IgD-negative memory B cell (primary cell): ENCODE data around the gene JAG1. TPM values are rescaled to one million over a fixed set of nuclear protein-coding genes. Genes with fewer than 3 reads are reported as not detected.

Experiments used
- H3K27ac Mint-ChIP-seq, 3 donors: one replicate each; pipeline ENCODE4 v1.8.0; 2020 to 2022; ENCODE audit warnings: mild to moderate bottlenecking in 3 of 3, mixed read lengths in 3 of 3, moderate library complexity in 1 of 3
- H3K27me3 Mint-ChIP-seq: one replicate; pipeline ENCODE4 v1.8.0; 2021; ENCODE audit warnings: mixed read lengths
- H3K36me3 Mint-ChIP-seq: one replicate; pipeline ENCODE4 v1.8.0; 2020; ENCODE audit warnings: mild to moderate bottlenecking, mixed read lengths
- H3K4me1 Mint-ChIP-seq, 3 donors: one replicate each; pipeline ENCODE4 v1.8.0; 2020 to 2022; ENCODE audit warnings: mixed read lengths in 3 of 3, mild to moderate bottlenecking in 1 of 3
- H3K4me3 Mint-ChIP-seq, 4 donors: one replicate each; pipeline ENCODE4 v1.8.0; 2020 to 2022; ENCODE audit warnings: mild to moderate bottlenecking in 4 of 4, mixed read lengths in 4 of 4, moderate library complexity in 3 of 4
- H3K9me3 Mint-ChIP-seq, 3 donors: one replicate each; pipeline ENCODE4 v1.8.0; 2020 to 2021; ENCODE audit warnings: mixed read lengths in 3 of 3, mild to moderate bottlenecking in 1 of 3
- polyA plus RNA-seq: library from polyadenylated mRNA; unstranded; fragments of 300-500 nt; fragmentation: Illumina TruSeq; gene quantifications from one replicate; pipeline ENCODE4 v1.2.3, GENCODE V29; 2021

JAG1 gene
- polyA plus RNA-seq, 1 donor from 2014 or later, result not detected

DNA sequence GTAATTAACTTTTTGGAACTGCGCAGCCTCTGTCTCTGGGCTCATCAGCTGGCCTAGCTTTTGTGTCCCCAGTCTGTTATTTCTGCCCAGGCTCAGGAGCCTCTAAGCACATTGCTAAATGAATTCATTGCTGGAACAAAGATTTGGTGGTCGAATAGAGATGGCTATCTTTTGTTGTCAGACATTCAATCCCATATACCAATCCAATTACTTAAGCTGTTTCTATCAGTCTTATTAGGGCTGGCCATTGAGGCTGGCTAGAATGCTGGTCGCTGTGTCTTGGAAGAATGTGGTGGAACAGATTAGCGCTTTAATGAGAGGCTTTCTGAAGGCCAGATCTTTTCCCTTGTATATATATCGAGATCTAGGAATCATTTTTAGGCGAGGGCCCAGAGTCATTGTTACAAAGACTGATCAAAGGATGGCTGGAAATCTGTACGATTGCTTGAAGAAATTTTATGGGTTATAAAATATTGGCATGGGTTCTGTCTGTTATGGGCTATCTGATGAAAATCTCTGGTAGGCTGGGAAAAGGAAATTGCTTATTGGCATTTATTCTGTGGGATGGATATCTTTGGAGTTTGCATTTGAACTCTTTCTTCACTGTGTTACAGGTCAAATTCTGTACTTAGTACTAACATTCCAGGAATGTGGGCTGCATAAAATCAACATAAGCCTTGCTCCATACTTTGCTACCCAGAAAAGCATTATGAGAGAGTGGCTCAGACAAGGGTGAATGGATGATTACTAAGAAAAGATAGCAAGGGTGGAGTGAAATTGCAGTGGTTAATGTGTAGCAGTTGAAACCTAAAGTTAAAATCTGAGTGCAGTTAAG is 34.8 kb upstream of the JAG1 start:
- peak overlapping the region in 1 of 3 donors; percentile 15 for H3K27ac Mint-ChIP-seq
- no peak overlapping the region for H3K4me3 Mint-ChIP-seq
- H3K4me1 Mint-ChIP-seq, result no peaks in the 10 kb centered on the region
- peaks cover 0 to 3% (median 0%) of the 10 kb centered on the region in 3 donors for H3K9me3 Mint-ChIP-seq
- peaks cover 4% of the 10 kb centered on the region for H3K27me3 Mint-ChIP-seq
- no peaks in the 10 kb centered on the region for H3K36me3 Mint-ChIP-seq

DNA sequence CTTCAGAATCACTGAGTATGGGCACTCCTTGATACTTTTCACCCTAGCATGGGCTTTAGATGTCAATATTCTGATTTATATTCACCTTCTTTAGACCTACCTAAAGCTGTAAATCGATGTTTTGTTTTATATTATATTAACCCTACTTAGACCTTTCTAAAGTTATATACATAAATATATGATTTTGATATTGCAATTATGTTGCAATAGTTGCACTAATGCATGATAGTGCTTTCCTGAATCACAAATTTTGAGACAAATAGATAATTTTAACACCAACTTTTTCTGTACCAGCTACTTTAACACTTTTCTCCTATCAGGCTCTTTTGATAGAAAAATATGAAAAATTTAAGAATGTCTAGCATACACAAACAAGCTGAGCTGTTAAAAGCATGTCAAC is 34.0 kb upstream of the JAG1 start:
- Mint-ChIP-seq H3K36me3 (no peaks in the 10 kb centered on the region), H3K4me1 (no peaks in the 10 kb centered on the region), H3K9me3 (peaks cover 0 to 3% (median 0%) of the 10 kb centered on the region in 3 donors), H3K27me3 (peaks cover 4% of the 10 kb centered on the region), H3K4me3 (no peak overlapping the region), H3K27ac (no peak overlapping the region)

DNA sequence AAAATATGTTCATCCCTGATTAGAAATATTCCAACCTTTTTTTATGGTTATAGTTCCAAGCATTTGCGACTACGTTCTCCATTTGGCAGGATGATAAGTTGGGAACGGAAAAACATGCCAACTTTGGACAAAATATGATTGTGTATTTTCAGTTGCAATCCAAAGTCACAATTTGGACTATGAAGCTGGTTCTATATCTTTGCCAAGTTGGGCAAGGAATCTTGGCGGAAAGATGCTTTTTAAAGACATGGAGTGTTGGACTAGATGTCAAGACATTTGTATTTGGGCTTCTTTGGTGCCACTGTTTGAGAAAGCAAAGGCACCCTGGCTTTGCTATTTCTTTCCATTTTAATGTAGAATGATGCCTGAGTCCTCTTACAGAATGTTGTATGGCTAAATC is 33.3 kb upstream of the JAG1 start:
- Mint-ChIP-seq H3K36me3 (no peaks in the 10 kb centered on the region), H3K27me3 (peaks cover 4% of the 10 kb centered on the region), H3K4me3 (no peak overlapping the region), H3K4me1 (no peaks in the 10 kb centered on the region), H3K9me3 (peaks cover 0 to 3% (median 0%) of the 10 kb centered on the region in 3 donors), H3K27ac (no peak overlapping the region)

DNA sequence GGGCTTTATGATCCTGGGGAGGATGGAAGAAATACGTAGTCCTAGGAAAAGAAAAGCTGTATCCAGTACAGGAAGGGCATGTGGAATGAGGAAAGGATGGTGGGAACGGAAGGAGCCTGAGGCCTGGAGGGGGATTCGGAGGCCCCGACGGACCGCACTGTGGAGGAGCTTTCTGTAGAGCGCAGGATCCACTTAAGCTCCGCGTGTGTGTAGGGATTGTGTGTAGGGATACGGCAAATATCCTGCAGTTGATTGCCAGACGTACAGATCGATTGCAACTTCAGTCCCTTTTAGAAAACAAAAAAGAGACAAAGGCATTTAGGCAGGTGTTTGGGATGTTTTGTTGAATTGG is 32.6 kb upstream of the JAG1 start:
- H3K4me1 Mint-ChIP-seq, result no peaks in the 10 kb centered on the region
- H3K27me3 Mint-ChIP-seq, result peaks cover 4% of the 10 kb centered on the region
- no peaks in the 10 kb centered on the region for H3K36me3 Mint-ChIP-seq
- H3K9me3 Mint-ChIP-seq, result peaks cover 0 to 3% (median 0%) of the 10 kb centered on the region in 3 donors
- H3K27ac Mint-ChIP-seq, result no peak overlapping the region
- H3K4me3 Mint-ChIP-seq, result no peak overlapping the region

DNA sequence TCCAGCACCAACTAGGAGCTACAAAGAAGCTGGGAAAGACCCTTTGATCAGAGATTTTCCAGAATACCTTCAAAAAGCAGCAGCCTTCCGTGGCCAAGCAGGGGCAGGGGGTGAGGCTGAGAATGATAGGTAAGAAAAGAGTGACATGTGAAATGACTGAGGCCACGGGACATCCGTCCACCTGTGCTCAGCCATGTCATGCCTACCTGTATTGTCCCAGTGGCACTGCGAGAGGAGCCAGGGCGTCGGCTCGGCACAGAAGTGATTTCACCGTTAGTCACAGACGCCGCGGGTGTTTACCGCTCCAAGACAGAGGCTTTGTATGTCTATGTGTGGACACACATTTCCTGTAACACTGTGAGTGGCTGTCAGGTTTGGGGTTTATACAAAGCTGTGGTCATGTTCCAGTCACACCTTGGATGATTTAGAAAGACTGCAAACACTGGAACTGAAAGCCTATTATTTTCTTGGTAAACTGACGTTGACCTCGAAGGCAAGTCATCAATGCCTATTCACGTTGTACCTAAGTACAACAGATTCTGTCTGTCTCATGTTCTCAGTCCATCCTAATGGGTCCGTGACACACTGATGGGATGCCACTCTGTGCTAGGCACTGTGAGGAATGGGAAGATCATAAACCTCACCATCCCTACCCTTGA is 32.1 kb upstream of the JAG1 start:
- H3K4me3 Mint-ChIP-seq, result peak overlapping the region in 1 of 4 donors; percentile 54

DNA sequence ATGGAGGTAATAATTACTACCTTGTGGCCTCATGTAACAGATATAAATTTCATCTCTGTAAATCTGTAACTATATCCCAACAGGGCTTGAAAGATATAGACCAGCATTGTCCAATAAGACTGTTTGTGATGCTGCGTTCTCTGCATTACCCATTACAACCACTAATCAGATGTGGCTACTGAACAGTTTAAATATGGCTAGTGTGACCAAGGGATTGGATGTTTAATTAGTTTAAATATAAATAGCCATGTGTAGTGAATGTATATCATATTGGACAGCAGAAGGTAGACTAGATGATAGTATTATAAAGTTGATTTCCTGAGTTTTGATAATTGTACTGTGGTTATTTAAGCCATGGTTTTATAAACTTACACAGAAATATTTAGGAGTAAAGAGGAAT is 27.8 kb upstream of the JAG1 start:
- H3K4me3 Mint-ChIP-seq, result no peak overlapping the region
- H3K9me3 Mint-ChIP-seq, result peaks cover 0 to 7% (median 0%) of the 10 kb centered on the region in 3 donors
- H3K36me3 Mint-ChIP-seq, result no peaks in the 10 kb centered on the region
- peaks cover 5% of the 10 kb centered on the region for H3K27me3 Mint-ChIP-seq
- no peak overlapping the region for H3K27ac Mint-ChIP-seq
- no peaks in the 10 kb centered on the region for H3K4me1 Mint-ChIP-seq

More for the DNA sequence above, 32.1 kb upstream of the JAG1 start:
- Mint-ChIP-seq H3K27ac (no peak overlapping the region), H3K27me3 (peaks cover 4% of the 10 kb centered on the region), H3K4me1 (no peaks in the 10 kb centered on the region), H3K9me3 (peaks cover 0 to 3% (median 0%) of the 10 kb centered on the region in 3 donors), H3K36me3 (no peaks in the 10 kb centered on the region)

DNA sequence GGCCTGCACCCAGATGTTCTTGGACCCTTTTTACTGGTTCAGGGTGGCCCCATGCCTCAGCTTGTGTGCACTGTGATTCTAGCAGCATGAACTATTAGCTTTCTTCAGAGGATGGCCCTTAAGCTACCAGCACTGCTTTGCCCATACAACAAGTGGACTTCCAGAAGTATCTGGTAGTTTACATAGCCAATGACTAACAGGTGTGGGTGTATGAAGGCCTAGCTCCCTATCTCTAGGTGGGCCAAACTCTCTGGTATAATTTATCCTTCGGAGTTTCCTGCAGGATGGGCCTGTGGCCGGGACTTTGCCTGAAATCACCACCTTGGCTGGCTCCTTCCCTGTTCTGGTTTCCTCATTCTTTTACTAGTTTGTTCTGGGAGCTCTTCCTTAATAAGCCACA is 26.1 kb upstream of the JAG1 start:
- Mint-ChIP-seq H3K4me1 (no peaks in the 10 kb centered on the region), H3K9me3 (peaks cover 0 to 5% (median 0%) of the 10 kb centered on the region in 3 donors), H3K36me3 (no peaks in the 10 kb centered on the region), H3K27ac (no peak overlapping the region), H3K4me3 (no peak overlapping the region), H3K27me3 (peaks cover 3% of the 10 kb centered on the region)

DNA sequence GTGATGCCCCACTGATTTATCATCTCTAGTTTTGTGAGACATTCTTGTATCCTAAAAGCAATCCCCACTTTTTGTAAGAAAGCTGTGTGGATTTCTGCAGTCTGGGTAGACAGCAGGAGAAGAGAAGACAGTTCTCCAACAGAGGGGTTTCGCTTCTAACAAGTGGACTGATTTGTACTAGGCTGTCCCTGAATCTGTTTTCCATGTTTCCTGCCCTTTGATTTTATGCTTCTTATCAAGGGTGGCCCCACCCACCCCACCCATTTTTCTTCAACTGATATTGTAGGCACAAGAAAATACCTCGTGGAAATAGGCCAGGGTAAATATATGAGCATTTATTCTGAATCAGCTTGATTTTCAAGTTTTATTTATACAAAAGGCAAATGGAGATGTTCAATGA is 25.7 kb upstream of the JAG1 start:
- Mint-ChIP-seq H3K4me1 (no peaks in the 10 kb centered on the region), H3K27me3 (peaks cover 3% of the 10 kb centered on the region), H3K4me3 (no peak overlapping the region)

DNA sequence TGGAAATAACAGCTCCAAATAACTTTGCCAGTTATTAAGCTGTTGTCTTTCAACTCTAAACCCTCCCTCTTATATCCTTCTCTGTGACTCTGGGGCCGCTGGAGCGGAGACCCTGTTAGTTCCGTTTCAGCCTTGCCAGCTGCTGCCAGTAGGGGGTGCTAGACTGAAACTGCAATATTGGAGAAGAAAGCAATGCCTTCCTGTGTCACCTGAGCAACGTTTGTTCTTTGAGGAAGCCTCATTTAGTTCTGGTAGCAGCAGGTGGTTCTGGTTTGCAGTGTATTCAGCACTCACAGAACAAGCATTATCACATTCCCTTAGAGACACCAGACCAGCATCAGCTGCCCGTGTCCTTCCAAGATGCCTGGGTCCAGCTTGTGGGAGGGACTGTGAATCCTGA is 22.9 kb upstream of the JAG1 start:
- H3K4me3 Mint-ChIP-seq, result no peak overlapping the region
- no peak overlapping the region for H3K27ac Mint-ChIP-seq
- no peaks in the 10 kb centered on the region for H3K4me1 Mint-ChIP-seq
- H3K36me3 Mint-ChIP-seq, result no peaks in the 10 kb centered on the region
- peaks cover 0 to 4% (median 0%) of the 10 kb centered on the region in 3 donors for H3K9me3 Mint-ChIP-seq
- H3K27me3 Mint-ChIP-seq, result peaks cover 7% of the 10 kb centered on the region

More for the DNA sequence above, 25.7 kb upstream of the JAG1 start:
- H3K9me3 Mint-ChIP-seq, result peaks cover 0 to 5% (median 0%) of the 10 kb centered on the region in 3 donors
- H3K27ac Mint-ChIP-seq, result no peak overlapping the region
- no peaks in the 10 kb centered on the region for H3K36me3 Mint-ChIP-seq

DNA sequence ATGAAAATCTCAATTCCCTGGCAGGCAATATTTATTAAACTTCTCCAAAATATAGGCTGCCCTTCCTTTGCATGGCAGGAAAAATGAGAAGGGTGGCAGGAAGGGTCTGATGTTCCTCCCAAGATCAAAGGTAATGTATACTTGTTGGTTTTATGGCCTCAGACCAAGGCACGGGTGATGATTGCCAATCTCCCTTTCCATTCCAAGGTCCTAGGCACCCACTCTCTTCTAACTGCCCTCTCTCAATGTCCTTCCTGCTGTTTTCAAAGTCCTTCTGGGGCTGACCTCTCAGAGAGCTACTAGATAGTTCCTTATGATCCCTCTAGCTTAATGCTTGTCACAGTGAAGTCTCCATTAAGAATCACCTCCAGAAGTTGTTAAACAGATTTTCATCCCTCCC is 15.6 kb upstream of the JAG1 start:
- Mint-ChIP-seq H3K27ac (no peak overlapping the region), H3K27me3 (peaks cover 9% of the 10 kb centered on the region)

DNA sequence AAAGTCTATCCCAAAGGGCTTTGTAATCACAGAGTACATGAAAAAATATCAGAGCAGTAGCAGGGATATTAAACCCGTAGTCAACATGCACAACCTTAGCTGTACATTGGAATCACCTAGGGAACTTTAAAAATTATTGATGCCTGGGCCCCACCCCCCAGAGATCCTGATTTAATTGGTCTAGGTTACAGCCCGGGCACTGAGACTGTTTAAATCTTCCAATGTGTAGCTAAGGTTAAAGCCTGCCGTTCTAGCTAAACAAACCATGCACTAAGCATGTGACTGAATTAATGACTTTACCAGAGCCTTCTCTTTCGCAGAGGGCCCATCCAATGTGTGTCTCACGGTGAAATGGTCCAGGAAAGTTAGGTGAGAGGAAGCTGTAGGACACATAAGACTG is 14.1 kb upstream of the JAG1 start:
- Mint-ChIP-seq H3K27ac (no peak overlapping the region), H3K36me3 (no peaks in the 10 kb centered on the region), H3K4me3 (no peak overlapping the region), H3K9me3 (peaks cover 0 to 1% (median 0%) of the 10 kb centered on the region in 3 donors), H3K4me1 (no peaks in the 10 kb centered on the region), H3K27me3 (peaks cover 6% of the 10 kb centered on the region)

More for the DNA sequence above, 15.6 kb upstream of the JAG1 start:
- H3K9me3 Mint-ChIP-seq, result peaks cover 0 to 1% (median 0%) of the 10 kb centered on the region in 3 donors
- no peaks in the 10 kb centered on the region for H3K36me3 Mint-ChIP-seq
- H3K4me1 Mint-ChIP-seq, result no peaks in the 10 kb centered on the region
- no peak overlapping the region for H3K4me3 Mint-ChIP-seq

DNA sequence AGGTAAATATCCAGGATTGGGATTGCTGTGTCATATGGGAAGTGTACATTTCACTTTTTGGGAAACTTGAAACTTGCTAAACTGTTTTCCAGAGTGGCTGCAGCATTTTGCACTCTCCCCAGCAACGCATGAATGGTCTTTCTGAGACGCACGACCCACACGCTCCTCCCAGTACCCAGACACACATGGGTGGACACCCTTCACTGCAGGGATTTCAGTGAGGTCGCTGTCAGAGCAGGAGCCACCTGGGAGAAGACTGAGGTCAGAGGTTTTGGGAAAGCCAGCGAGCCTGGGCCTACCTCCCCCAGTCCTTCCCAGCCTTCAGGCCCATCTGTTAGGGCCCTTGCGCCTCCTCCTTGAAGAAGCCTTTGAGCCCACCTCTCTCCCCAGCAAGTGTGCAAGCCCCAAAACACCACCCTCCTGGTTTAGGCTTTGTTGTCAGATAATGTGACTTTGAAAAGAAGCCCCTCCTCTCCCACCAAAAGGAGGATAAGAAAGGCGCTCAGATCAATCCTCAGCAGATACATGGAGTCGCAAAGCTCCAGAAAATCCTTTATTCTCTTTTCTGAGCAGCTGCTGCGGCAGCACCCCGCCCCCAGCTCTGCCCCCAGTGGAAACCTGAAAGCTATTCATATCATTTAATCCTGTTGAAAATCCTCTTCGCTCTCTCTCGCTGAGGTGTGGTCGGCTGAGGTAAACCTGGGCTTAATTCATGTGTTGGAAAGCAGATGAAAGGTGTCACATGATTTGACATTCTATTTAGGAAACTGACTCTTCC is 12.7 kb upstream of the JAG1 start:
- H3K9me3 Mint-ChIP-seq, result peaks cover 0 to 1% (median 0%) of the 10 kb centered on the region in 3 donors
- peak overlapping the region in 1 of 4 donors; percentile 46 for H3K4me3 Mint-ChIP-seq
- no peak overlapping the region for H3K27ac Mint-ChIP-seq
- no peaks in the 10 kb centered on the region for H3K4me1 Mint-ChIP-seq
- H3K27me3 Mint-ChIP-seq, result peaks cover 6% of the 10 kb centered on the region
- no peaks in the 10 kb centered on the region for H3K36me3 Mint-ChIP-seq

DNA sequence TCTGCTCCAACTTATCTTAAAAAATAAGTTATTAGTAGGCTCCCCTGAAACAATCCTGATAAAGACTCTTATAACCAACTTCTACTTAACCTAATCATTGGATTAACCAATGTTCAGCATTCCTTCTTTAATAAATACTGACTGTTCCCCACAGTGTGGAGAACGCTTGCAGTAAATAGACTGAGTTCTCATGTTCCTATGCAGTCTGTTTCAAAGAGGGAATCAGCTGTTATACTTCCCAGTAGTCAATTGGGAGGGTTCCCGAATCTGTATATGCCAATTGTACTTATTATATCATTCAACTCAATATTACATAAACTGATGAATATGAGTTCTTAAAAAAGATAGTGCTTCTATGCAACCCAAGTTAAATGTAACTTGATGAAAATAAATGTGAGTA is 9.7 kb upstream of the JAG1 start:
- H3K4me3 Mint-ChIP-seq, result no peak overlapping the region
- H3K9me3 Mint-ChIP-seq, result peaks cover 0 to 1% (median 1%) of the 10 kb centered on the region in 3 donors
- no peak overlapping the region for H3K27ac Mint-ChIP-seq
- H3K36me3 Mint-ChIP-seq, result no peaks in the 10 kb centered on the region
- no peaks in the 10 kb centered on the region for H3K4me1 Mint-ChIP-seq
- peaks cover 6% of the 10 kb centered on the region for H3K27me3 Mint-ChIP-seq

DNA sequence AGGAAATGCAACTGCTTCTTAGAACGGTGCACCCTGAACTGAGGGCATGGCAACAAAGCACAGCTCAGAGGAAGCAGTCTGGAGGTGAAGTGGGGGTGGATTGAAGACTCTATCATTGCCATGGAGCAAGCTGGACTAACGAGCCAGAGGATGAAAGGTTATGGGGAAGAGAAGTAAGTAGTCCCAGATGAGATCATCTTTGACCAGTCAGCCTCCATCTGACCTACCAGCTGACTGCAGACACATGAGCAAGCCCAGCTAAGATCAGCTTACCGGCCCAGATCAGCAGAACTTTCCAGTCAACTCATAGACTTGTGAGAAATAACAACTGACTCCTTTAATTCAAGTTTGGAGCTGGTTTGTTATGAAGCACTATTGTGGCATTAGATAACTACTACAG is 9.1 kb upstream of the JAG1 start:
- no peaks in the 10 kb centered on the region for H3K4me1 Mint-ChIP-seq
- H3K27me3 Mint-ChIP-seq, result peaks cover 8% of the 10 kb centered on the region
- H3K36me3 Mint-ChIP-seq, result no peaks in the 10 kb centered on the region
- no peak overlapping the region for H3K4me3 Mint-ChIP-seq
- no peak overlapping the region for H3K27ac Mint-ChIP-seq
- H3K9me3 Mint-ChIP-seq, result peaks cover 0 to 2% (median 1%) of the 10 kb centered on the region in 3 donors

DNA sequence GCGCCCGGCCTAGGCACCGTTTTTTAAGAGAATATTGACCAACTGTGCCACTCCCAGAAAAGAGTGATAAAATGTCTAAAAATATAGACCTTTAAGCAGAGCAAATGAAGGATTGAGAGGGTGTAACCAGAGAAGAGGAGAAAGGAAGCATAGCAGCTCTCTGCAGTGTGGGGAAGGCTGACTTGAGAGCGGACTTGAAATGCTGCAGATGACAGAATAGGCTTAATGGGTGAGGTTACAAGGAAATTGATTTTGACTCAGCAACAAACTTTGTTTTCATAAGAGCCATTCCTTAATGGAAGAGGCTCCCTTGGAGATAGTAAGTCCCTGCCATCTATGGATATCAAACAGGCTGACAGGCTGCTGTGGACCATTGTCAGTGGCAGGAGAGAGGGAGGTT is 7.7 kb upstream of the JAG1 start:
- Mint-ChIP-seq H3K4me1 (no peaks in the 10 kb centered on the region), H3K27ac (no peak overlapping the region), H3K27me3 (peaks cover 15% of the 10 kb centered on the region), H3K4me3 (no peak overlapping the region), H3K36me3 (no peaks in the 10 kb centered on the region), H3K9me3 (peaks cover 0 to 2% (median 1%) of the 10 kb centered on the region in 3 donors)
